B cell (primary cell): ENCODE results near the gene KCNG4. TPM values are rescaled to one million over a fixed set of nuclear protein-coding genes. Genes with fewer than 3 reads are reported as not detected.

Source experiments
- ATAC-seq: fragments of 200-7000 bp; cut with Tn5 transposase; one replicate; pipeline ENCODE4 v1.10.0; 2021; ENCODE audit warnings: low read depth, mild to moderate bottlenecking, moderate number of reproducible peaks, moderate library complexity
- CTCF ChIA-PET: fragments of 350-600 bp; sonication (Branson Sonifier 250); formaldehyde crosslinking; loops from one replicate; lab custom pipeline; 2021; ENCODE audit warnings: antibody characterized with exemption, inconsistent platforms; lab: Charles Lee
- POLR2A ChIA-PET: fragments of 350-600 bp; sonication (Branson Sonifier 250); formaldehyde crosslinking; loops from one replicate; lab custom pipeline; 2021; ENCODE audit warnings: antibody characterized with exemption; lab: Charles Lee
- DNase-seq: peaks from one replicate; pipeline ENCODE4 v3.0.0; 2013
- H2AFZ ChIP-seq: 2 replicates; pipeline ENCODE4 v1.6.1; 2012; ENCODE audit warnings: mild to moderate bottlenecking, low read depth, low read length; ENCODE audit not compliant: insufficient read depth, poor library complexity, severe bottlenecking
- H3K27ac ChIP-seq, 2 donors: 1 replicate in 1 of 2; 2 replicates in 1 of 2; pipeline ENCODE4 v1.5.1; 2012 to 2013; ENCODE audit warnings: low read length in 2 of 2, mild to moderate bottlenecking in 2 of 2, moderate library complexity in 1 of 2
- H3K27me3 ChIP-seq, 4 experiments: fragments of 200-600 bp in 1 of 4; sonication (generic) in 1 of 4; replicated peaks in 1 of 4; 1 replicate in 2 of 4; 2 replicates in 2 of 4; pipeline versions ENCODE4 v1.6.1 to v1.7.0; 2013 to 2016; ENCODE audit warnings: low read length in 3 of 4, mild to moderate bottlenecking in 2 of 4, mixed read lengths in 1 of 4, moderate library complexity in 1 of 4; ENCODE audit not compliant: insufficient read depth in 4 of 4, control insufficient read depth in 3 of 4; ENCODE audit errors: control extremely low read depth in 1 of 4
- H3K36me3 ChIP-seq, 2 experiments: replicated peaks in 1 of 2; 1 replicate in 1 of 2; 2 replicates in 1 of 2; pipeline versions ENCODE4 v1.6.1 to v1.7.1; 2013; ENCODE audit warnings: low read length in 1 of 2; ENCODE audit not compliant: insufficient read depth in 2 of 2, control insufficient read depth in 1 of 2; ENCODE audit errors: control extremely low read depth in 1 of 2, extremely low read depth in 1 of 2
- H3K4me1 ChIP-seq, 2 donors: fragments of 200-600 bp in 1 of 2; sonication (generic) in 1 of 2; 1 replicate in 1 of 2; 2 replicates in 1 of 2; pipeline versions ENCODE4 v1.5.1 to v1.6.1; 2013 to 2017; ENCODE audit warnings: low read length in 2 of 2; ENCODE audit not compliant: control insufficient read depth in 2 of 2, insufficient read depth in 2 of 2
- H3K4me2 ChIP-seq: replicated peaks from 2 replicates; pipeline ENCODE3; 2012; ENCODE audit warnings: mild to moderate bottlenecking, low read depth, low read length; ENCODE audit not compliant: poor library complexity, severe bottlenecking
- H3K4me3 ChIP-seq, 5 experiments: fragments of 200-600 bp in 1 of 5; sonication (generic) in 1 of 5; 1 replicate in 3 of 5; 2 replicates in 2 of 5; pipeline versions ENCODE4 v1.5.1 to v1.7.0; 2011 to 2016; ENCODE audit warnings: low read length in 4 of 5, mild to moderate bottlenecking in 4 of 5, low read depth in 2 of 5, control low read depth in 1 of 5, moderate library complexity in 1 of 5; ENCODE audit not compliant: insufficient read depth in 1 of 5; ENCODE audit errors: control extremely low read depth in 1 of 5, extremely low read depth in 1 of 5
- H3K79me2 ChIP-seq: fragments of 200-600 bp; sonication (generic); one replicate; pipeline ENCODE4 v1.6.0; 2016; ENCODE audit warnings: low read length; ENCODE audit not compliant: control insufficient read depth, insufficient read depth
- H3K9ac ChIP-seq: fragments of 200-600 bp; sonication (generic); 2 replicates; pipeline ENCODE4 v1.6.1; 2017; ENCODE audit warnings: mild to moderate bottlenecking, low read length, moderate library complexity
- H3K9me3 ChIP-seq, 3 donors: one replicate each; pipeline versions ENCODE4 v1.6.1 to v1.7.1; 2013; ENCODE audit warnings: low read length in 2 of 3; ENCODE audit not compliant: control insufficient read depth in 2 of 3, insufficient read depth in 1 of 3; ENCODE audit errors: control extremely low read depth in 1 of 3
- H4K20me1 ChIP-seq: 2 replicates; pipeline ENCODE4 v1.6.0; 2012; ENCODE audit warnings: mild to moderate bottlenecking, low read length; ENCODE audit not compliant: insufficient read depth, control insufficient read depth, poor library complexity, severe bottlenecking
- H3K27ac Mint-ChIP-seq: one replicate; pipeline ENCODE4 v1.8.0; 2021; ENCODE audit warnings: mixed read lengths
- H3K27me3 Mint-ChIP-seq: one replicate; pipeline ENCODE4 v1.8.0; 2021; ENCODE audit warnings: mixed read lengths
- H3K4me1 Mint-ChIP-seq: one replicate; pipeline ENCODE4 v1.8.0; 2021; ENCODE audit warnings: mixed read lengths
- H3K4me3 Mint-ChIP-seq: one replicate; pipeline ENCODE4 v1.8.0; 2021; ENCODE audit warnings: mixed read lengths
- H3K9me3 Mint-ChIP-seq: one replicate; pipeline ENCODE4 v1.8.0; 2022; ENCODE audit warnings: mixed read lengths; ENCODE audit not compliant: insufficient read depth
- EZH2 ChIP-seq: IDR thresholded peaks from 2 replicates; pipeline ENCODE4 v1.6.1; 2012; ENCODE audit warnings: borderline replicate concordance, low read depth, mild to moderate bottlenecking, moderate library complexity, low read length; ENCODE audit not compliant: insufficient read depth, poor library complexity, severe bottlenecking
- WGBS: methylation state at CpG from one replicate; pipeline ENCODE4 v1.1.5; 2013; ENCODE audit warnings: missing lambda C conversion rate; ENCODE audit not compliant: insufficient coverage; 5-methylcytosine and 5-hydroxymethylcytosine counted together
- intact Hi-C: fragments of 100-400 bp; cut with micrococcal nuclease; formaldehyde crosslinking; loops from one replicate; pipeline ENCODE4 v1.10.0; 2022
- polyA plus RNA-seq: library from polyadenylated mRNA; depleted of rRNA; stranded (reverse); fragments of >200 nt; gene quantifications from 2 replicates; pipeline ENCODE4 v1.2.3, GENCODE V29; 2012
- total RNA-seq, 2 donors: library from RNA; stranded (reverse); fragments of 120-200 nt in 1 of 2; gene quantifications; 1 replicate in 1 of 2; 2 replicates in 1 of 2; pipeline versions ENCODE4 v1.2.3 to v1.2.4, GENCODE V29; 2013 to 2022
- TF ChIP-seq, protein P1 (sequence below): fragments of 200-600 bp; IDR thresholded peaks from one replicate; pipeline ENCODE4 v1.8.0; 2022; ENCODE audit warnings: antibody characterized with exemption, mild to moderate bottlenecking

KCNG4 gene
- total and polyA plus RNA-seq, 2 donors (not counting 1 experiment from before 2014, with no cell fraction given) = not detected

DNA sequence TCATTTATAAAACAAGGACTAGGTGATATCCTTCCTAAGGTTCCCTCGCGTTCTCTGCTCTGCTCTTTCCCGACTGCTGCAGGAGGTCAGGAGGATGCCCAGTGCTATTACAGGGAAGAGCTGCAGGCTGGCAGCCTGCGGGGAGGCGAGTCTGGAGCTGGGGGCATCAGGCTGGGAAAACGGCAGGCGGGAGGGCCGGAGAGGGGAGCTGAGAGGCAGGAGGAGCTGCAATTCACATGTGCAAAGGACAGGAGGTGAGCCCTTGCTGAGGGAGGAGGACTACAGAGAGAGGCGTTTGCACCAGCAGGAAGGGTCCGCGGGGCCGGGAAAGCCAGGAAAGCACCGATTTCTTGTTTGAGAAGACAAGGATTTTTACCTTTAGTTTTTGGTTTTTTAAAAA is 40.7 kb downstream of the KCNG4 start:
- CTCF ChIA-PET = no interaction called here
- no peak overlapping the region for H3K9ac ChIP-seq
- H3K4me2 ChIP-seq = no peak overlapping the region
- no peaks in the 10 kb centered on the region for H3K9me3 ChIP-seq
- no peak for DNase-seq
- POLR2A ChIA-PET = no interaction called here
- no peaks in the 10 kb centered on the region for H3K36me3 ChIP-seq
- H3K79me2 ChIP-seq = no peaks in the 10 kb centered on the region
- peaks cover 0 to 4% (median 0%) of the 10 kb centered on the region in 4 experiments for H3K27me3 ChIP-seq
- intact Hi-C loops = no loop called here
- H3K4me1 Mint-ChIP-seq = peaks cover 7% of the 10 kb centered on the region
- no peak overlapping the region for H3K4me3 Mint-ChIP-seq
- no peak overlapping the region for H3K27ac Mint-ChIP-seq
- H3K9me3 Mint-ChIP-seq = no peaks in the 10 kb centered on the region
- no peak for TF ChIP-seq EZH2
- TF ChIP-seq, protein P1, sequence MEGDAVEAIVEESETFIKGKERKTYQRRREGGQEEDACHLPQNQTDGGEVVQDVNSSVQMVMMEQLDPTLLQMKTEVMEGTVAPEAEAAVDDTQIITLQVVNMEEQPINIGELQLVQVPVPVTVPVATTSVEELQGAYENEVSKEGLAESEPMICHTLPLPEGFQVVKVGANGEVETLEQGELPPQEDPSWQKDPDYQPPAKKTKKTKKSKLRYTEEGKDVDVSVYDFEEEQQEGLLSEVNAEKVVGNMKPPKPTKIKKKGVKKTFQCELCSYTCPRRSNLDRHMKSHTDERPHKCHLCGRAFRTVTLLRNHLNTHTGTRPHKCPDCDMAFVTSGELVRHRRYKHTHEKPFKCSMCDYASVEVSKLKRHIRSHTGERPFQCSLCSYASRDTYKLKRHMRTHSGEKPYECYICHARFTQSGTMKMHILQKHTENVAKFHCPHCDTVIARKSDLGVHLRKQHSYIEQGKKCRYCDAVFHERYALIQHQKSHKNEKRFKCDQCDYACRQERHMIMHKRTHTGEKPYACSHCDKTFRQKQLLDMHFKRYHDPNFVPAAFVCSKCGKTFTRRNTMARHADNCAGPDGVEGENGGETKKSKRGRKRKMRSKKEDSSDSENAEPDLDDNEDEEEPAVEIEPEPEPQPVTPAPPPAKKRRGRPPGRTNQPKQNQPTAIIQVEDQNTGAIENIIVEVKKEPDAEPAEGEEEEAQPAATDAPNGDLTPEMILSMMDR = no peak
- H3K4me3 ChIP-seq = no peak overlapping the region
- no peak overlapping the region for H2AFZ ChIP-seq
- H3K27ac ChIP-seq = no peak overlapping the region
- no peaks in the 10 kb centered on the region for H4K20me1 ChIP-seq
- no peak for ATAC-seq
- peaks cover 7% of the 10 kb centered on the region in 2 donors for H3K4me1 ChIP-seq
- H3K27me3 Mint-ChIP-seq = peaks cover 3% of the 10 kb centered on the region
- WGBS = 93% methylated on average over 8 of the region's 13 CpGs

DNA sequence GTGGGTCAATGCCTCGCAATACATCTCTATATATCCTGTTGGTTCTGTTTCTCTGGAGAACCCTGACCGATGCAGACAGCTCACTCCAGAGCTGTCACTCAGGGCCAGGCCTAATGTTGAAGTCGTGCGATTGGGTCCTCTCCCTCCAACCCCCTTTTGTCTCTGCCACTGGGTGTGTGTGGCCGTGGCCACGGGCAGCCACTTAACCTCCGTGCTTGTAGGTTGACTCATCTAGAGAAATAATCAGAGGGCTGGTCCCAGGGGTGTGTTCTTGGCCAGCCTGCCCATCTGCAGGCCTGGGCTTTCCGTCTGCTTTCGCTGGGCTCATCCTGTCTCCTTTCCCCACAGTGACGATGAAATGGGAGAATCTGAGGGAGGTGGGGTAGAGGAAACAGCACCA is 41.4 kb downstream of the KCNG4 start:
- DNase-seq (no peak), ATAC-seq (no peak)
- no peak overlapping the region for H3K9ac ChIP-seq
- no peak overlapping the region for H2AFZ ChIP-seq
- 93% methylated on average over 9 of the region's 10 CpGs for WGBS
- H4K20me1 ChIP-seq = no peaks in the 10 kb centered on the region
- H3K4me3 ChIP-seq = no peak overlapping the region
- Mint-ChIP-seq H3K27ac (no peak overlapping the region), H3K27me3 (peaks cover 3% of the 10 kb centered on the region), H3K9me3 (no peaks in the 10 kb centered on the region), H3K4me1 (peaks cover 14% of the 10 kb centered on the region), H3K4me3 (no peak overlapping the region)
- H3K9me3 ChIP-seq = no peaks in the 10 kb centered on the region
- TF ChIP-seq EZH2 = no peak
- TF ChIP-seq, protein P1 = no peak
- no peaks in the 10 kb centered on the region for H3K36me3 ChIP-seq
- H3K4me1 ChIP-seq = peaks cover 12 to 13% of the 10 kb centered on the region in 2 donors
- H3K27me3 ChIP-seq = peaks cover 0 to 4% (median 0%) of the 10 kb centered on the region in 4 experiments
- no peak overlapping the region for H3K4me2 ChIP-seq
- CTCF ChIA-PET = no interaction called here
- no peaks in the 10 kb centered on the region for H3K79me2 ChIP-seq
- POLR2A ChIA-PET = no interaction called here
- no peak overlapping the region for H3K27ac ChIP-seq
- intact Hi-C loops = no loop called here
